Suppressor macrophage treated with lipopolysaccharide for 4 hours (primary cell): Measurements from ENCODE around the gene RNU7-1.
A peak's percentile ranks its signal among the peaks of the same experiment; 100 is the strongest.
"Not testable (repeated sequence)": the region's sequence is repeated elsewhere in the genome, so short reads cannot be mapped to it uniquely, and the experiment has no call there.

Experiments used
- DNase-seq: peaks from one replicate; pipeline ENCODE4 v3.0.0-alpha.2; 2020

The RNU7-1 gene

GRCh38 chr12:6943722-6944380 is at the start of gene RNU7-1, which contains the start of gene C12orf57:
Gene RNU7-1 (plus strand): TSS chr12:6943816.
Gene C12orf57 (plus strand): TSS chr12:6944022. CDS start chr12:6944122, 100 bp downstream.
- peak; percentile 94 for DNase-seq

GRCh38 chr12:6894321-6894720 is 49.3 kb upstream of the RNU7-1 start:
- peak; percentile 41 for DNase-seq

GRCh38 chr12:6896846-6897435 is 46.7 kb upstream of the RNU7-1 start:
- no peak for DNase-seq

- peak; percentile 40 for DNase-seq
These were observed 44.2 kb upstream of the RNU7-1 start for GRCh38 chr12:6899427-6899826.

- peak; percentile 73 for DNase-seq
These were observed 43.6 kb upstream of the RNU7-1 start for GRCh38 chr12:6899837-6900519.

- no peak for DNase-seq
These were observed 41.2 kb upstream of the RNU7-1 start for GRCh38 chr12:6902448-6902847.

GRCh38 chr12:6903722-6904121 is 39.9 kb upstream of the RNU7-1 start:
- no peak for DNase-seq

- peak; percentile 97 for DNase-seq
These were observed 39.0 kb upstream of the RNU7-1 start, which contains the start of gene LRRC23 for GRCh38 chr12:6904280-6905276. Gene LRRC23 (plus strand): TSS chr12:6904822. CDS start chr12:6905634, 812 bp downstream.

GRCh38 chr12:6905414-6906040 is 38.1 kb upstream of the RNU7-1 start:
- no peak for DNase-seq

GRCh38 chr12:6908141-6908540 is 35.5 kb upstream of the RNU7-1 start:
- not testable (repeated sequence) for DNase-seq

- no peak for DNase-seq
These were observed 34.0 kb upstream of the RNU7-1 start for GRCh38 chr12:6909421-6910145.

GRCh38 chr12:6912164-6912935 is 31.3 kb upstream of the RNU7-1 start:
- DNase-seq, result no peak

GRCh38 chr12:6914246-6914946 is 29.2 kb upstream of the RNU7-1 start, which contains the start of gene ENO2:
Gene ENO2 (plus strand): TSS chr12:6914580. CDS start chr12:6915833, 1,253 bp downstream.
- DNase-seq, result peak; percentile 72

- DNase-seq, result no peak
These were observed 28.4 kb upstream of the RNU7-1 start for GRCh38 chr12:6914947-6915788.

GRCh38 chr12:6915789-6916285 is 27.8 kb upstream of the RNU7-1 start:
- no peak for DNase-seq

- DNase-seq, result no peak
These were observed 27.0 kb upstream of the RNU7-1 start for GRCh38 chr12:6916426-6917200.

GRCh38 chr12:6917491-6918231 is 26.0 kb upstream of the RNU7-1 start:
- no peak for DNase-seq
